Activated CD8-positive, alpha-beta memory T cell treated with anti-CD3 and anti-CD28 coated beads for 36 hours (primary cell): ENCODE results near the gene SNU13. TPM values are rescaled to one million over a fixed set of nuclear protein-coding genes. Genes with fewer than 3 reads are reported as not detected.
"Not testable (repeated sequence)": the region's sequence is repeated elsewhere in the genome, so short reads cannot be mapped to it uniquely, and the experiment has no call there.

Experiments used
- CTCF ChIA-PET: fragments of 350-600 bp; sonication (Branson Sonifier 250); formaldehyde crosslinking; loops from one replicate; lab custom pipeline; 2021; ENCODE audit warnings: antibody characterized with exemption; lab: Charles Lee
- POLR2A ChIA-PET: fragments of 350-600 bp; sonication (Branson Sonifier 250); formaldehyde crosslinking; loops from one replicate; lab custom pipeline; 2021; ENCODE audit warnings: antibody characterized with exemption; lab: Charles Lee
- total RNA-seq, 2 experiments: library from RNA; stranded (reverse); gene quantifications; one replicate each; pipeline ENCODE4 v1.2.3, GENCODE V29; 2021

The SNU13 gene
- 100 to 1,000 TPM; 329 to 338 TPM for total RNA-seq

DNA sequence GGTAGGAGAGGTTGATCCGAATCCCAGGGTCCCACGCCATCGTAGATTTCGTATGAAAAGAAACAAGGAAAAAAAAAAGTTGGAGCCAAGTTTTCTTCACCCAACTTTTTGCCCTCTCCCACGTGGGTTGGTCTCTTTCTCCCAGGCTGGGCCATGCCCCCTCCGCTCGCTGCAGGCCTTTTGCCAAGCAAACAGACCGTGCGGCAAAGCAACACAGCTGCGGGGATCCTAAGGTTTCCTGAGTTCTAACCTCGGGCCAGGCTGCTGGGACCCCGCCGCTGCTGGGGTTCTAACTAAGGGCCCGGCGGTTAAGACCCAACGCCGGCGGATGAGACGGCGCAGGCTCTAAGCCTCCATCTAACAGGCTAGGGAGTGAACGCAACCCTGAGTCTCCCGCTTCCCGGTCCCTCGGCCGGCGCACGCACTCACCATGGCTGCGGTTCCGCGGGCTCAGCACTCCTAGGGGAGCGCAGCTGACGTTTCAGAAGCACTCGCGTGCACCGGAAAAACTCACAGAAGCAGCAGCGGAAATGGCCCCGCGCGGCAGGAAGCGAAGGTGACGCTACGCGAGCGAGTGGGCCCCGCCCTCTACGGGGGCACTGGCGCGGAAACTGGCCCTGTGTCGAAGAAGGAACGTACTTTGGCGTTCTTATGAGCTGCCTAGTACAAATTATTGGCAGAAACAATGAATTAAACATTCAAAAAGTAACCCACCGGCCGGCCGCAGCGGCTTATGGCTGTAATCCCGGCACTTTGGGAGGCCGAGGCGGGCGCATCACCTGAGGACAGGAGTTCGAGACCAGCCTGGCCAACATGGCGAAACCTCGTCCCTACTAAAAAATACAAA lies at the start of gene SNU13:
Gene SNU13 (minus strand): TSS at position 503 of the 847 bp plus-strand sequence. CDS start 71 bp downstream, at position 432.
- CTCF ChIA-PET: interaction anchor here (0.6 to 2.5 kb wide), 7 partner anchors 9 to 252 kb away, joined by 3 to 13 read pairs (median 4); partner anchors contain the start of genes CCDC134 and MEI1
- POLR2A ChIA-PET: interaction anchor here (0.6 to 2.7 kb wide), 7 partner anchors 9 to 499 kb away, joined by 3 to 14 read pairs (median 4); partner anchors contain the start of genes DESI1 and XRCC6

DNA sequence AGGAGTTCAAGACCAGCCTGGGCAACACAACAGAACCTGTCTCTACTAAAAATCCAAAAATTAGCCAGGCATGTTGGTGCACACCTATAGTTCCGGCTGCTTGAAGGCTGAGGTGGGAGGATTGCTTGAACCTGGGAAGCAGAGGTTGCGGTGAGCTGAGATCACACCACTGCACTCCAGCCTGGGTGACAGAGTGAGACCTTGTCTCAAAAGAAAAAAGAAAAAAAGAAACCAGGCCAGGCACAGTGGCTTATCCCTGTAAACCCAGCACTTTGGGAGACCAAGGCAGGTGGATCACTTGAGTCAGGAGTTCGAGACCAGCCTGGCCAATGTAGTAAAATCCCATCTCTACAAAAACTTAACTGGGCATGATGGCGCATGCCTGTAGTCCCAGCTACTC lies 44.6 kb upstream of the SNU13 start:
- CTCF ChIA-PET: not testable (repeated sequence)
- POLR2A ChIA-PET: interaction anchor here (0.6 kb wide), 1 partner anchor 192 kb away, joined by 3 read pairs; no protein-coding TSS in a partner anchor

DNA sequence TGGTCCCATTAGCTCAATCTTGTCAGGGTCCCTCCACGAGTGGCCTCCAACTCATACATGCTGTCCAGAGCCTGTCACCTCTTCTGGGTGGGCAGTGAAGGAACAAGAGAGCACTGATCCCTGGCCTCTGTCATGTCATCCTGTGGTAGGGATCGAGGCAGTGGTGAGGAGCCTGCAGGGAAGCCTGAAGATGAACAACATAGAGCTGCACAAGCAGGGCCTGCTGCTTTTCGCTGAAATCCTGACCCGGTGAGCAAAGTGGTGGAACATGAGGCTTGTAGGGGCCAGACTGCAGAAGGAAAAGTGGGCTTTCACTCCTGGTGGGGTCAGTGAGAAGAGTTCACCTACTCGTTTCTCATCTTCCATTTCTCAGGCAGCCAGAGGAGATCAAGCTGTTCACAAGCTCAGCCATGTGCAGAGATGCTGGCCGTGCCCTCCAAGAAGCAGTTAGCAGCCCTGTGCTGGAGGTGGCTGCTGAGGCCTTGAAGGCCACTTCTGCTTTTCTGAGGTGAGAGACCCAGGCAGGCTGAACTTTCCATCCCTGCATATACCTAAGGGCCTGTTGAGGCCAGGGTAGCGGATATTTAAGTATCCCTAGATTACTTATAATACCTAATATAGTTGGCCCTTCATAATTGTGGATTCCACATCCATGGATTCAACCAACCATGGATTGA lies 43.6 kb upstream of the SNU13 start:
- ChIA-PET POLR2A (interaction anchor here (0.6 kb wide), 1 partner anchor 194 kb away, joined by 3 read pairs; no protein-coding TSS in a partner anchor), CTCF (no interaction called here)

DNA sequence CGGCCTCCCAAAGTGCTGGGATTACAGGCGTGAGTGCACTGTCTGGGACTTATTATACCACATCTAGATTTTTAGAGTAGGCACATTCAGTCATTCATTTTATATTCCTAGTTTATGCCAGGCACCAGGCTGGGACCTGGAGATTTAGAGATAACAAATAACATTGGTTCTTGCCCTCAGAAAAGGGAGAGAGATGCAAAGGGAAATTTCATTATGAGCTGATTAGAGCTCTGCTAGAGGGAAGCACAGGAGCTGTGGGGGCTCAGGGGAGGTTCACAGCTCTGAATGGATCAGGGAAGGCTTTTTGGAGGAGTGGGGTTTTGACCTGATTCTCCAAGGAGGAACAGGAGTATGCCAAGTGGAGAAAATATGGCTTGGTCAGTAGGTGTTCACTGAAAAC lies 42.9 kb upstream of the SNU13 start:
- POLR2A ChIA-PET: no interaction called here
- CTCF ChIA-PET: no interaction called here

DNA sequence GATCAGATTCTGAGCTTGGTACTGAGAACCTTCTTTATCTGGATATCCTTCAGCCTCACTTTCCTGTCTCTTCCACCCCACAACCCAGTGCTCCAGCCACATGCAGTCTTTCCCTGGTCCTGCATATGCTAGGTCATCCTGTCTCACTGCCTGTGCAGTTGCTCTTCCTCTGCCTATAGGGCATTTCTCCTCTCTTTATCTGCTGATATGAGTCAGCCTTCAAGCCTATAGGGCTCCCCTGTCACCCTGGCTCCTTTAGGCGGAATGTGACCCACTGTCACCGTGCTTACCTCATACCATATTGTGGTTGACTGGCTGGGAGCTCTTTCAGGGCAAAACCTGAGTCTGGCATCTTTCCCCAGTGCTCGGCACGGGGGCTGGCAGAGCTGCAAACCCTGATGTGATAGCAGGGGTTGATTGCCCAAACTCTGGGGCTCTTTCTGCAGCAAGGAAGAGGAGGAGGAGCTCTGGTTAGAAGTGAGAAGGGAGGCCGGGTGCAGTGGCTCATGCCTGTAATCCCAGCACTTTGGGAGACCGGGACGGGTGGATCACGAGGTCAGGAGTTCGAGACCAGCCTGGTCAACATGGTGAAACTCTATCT lies 36.9 kb upstream of the SNU13 start:
- CTCF ChIA-PET: no interaction called here
- POLR2A ChIA-PET: no interaction called here

DNA sequence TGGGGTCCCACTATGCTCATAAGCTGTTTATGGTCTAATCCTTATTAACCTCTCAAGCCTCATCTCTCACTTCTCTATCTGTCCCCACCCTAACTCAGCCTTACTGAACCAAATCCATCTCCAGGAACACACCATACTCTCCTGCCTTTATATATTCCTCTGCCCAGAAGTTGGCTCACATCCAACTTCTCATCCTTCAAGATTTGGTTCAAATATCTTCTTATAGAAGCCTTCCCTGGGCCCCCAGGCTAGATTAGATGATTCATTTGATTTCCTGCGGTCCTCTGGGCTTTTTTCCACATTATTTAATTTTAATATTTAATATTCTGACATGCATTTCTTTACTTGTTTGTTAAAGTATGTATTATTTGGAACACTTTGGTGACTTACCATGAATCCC lies 33.8 kb upstream of the SNU13 start:
- ChIA-PET CTCF (no interaction called here), POLR2A (no interaction called here)

DNA sequence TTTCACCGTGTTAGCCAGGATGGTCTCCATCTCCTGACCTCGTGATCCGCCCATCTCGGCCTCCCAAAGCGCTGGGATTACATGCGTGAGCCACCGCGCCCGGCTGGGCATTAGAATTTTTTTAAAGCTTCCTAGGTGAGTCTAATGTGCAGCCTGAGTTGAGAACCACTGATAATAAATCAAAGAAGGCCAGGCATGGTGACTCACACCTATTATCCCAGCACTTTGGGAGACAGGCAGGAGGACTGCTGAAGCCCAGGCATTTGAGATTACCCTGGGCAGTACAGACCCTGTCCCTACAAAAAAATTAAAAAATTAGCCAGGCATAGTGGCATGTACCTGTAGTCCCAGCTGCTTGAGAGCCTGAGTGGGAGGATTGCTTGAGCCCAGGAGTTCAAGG lies 24.3 kb upstream of the SNU13 start:
- ChIA-PET CTCF (interaction anchor here (1.6 kb wide), 1 partner anchor 15 kb away, joined by 6 read pairs; no protein-coding TSS in a partner anchor), POLR2A (no interaction called here)

DNA sequence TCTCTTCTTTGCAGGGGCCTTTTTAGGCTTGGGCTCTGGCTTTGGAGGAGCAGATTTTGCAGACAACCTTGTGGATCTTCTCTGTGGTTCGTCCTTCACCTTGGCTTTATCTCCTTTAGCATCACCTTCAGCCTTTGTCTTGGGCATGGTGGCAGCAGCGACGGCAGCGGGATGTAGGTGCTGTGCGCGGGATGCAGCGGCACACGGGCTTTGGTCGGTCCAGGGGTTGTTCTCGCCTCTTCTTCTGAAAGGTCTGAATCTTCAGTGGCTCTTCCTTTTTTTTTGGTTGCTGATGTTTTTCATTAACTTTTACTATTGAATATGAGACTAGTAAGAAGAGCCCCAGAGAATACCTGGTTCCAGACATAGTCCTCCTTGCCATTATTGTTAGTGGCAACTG lies 20.7 kb upstream of the SNU13 start:
- ChIA-PET CTCF (no interaction called here), POLR2A (no interaction called here)

DNA sequence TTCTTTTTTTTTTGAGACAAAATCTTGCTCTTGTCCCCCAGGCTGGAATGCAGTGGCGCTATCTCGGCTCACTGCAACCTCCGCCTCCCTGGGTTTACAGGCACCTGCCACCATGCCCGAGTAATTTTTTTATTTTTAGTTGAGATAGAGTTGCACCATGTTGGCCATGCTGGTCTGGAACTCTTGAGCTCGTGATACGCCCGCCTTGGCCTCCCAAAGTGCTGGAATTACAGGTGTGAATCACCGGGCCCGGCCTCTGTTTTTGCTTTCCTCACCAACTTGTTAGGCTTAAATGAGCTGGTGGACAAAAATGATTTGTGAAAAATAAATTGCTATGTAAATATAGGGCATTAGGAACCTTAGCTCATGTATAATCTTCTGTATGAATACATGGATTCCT lies 14.1 kb upstream of the SNU13 start:
- POLR2A ChIA-PET: no interaction called here
- CTCF ChIA-PET: interaction anchor here (1.0 kb wide), 1 partner anchor 37 kb away, joined by 3 read pairs; no protein-coding TSS in a partner anchor

DNA sequence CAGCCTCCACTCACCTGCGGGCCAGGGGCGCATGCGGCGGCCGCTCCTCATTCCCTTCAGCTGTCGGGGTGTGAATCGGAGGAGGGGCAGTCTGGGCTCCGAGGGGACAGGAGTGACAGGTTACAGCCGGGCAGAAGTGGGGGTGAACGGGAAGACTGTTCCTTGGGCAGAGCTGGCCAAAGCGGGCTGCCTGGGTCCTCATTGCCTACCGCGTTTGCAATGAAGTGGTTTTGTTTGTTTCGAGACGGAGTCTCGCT lies 11.4 kb upstream of the SNU13 start:
- CTCF ChIA-PET: interaction anchor here (1.8 kb wide), 2 partner anchors 11 to 33 kb away, joined by 5 read pairs; partner anchors contain the start of gene SNU13

DNA sequence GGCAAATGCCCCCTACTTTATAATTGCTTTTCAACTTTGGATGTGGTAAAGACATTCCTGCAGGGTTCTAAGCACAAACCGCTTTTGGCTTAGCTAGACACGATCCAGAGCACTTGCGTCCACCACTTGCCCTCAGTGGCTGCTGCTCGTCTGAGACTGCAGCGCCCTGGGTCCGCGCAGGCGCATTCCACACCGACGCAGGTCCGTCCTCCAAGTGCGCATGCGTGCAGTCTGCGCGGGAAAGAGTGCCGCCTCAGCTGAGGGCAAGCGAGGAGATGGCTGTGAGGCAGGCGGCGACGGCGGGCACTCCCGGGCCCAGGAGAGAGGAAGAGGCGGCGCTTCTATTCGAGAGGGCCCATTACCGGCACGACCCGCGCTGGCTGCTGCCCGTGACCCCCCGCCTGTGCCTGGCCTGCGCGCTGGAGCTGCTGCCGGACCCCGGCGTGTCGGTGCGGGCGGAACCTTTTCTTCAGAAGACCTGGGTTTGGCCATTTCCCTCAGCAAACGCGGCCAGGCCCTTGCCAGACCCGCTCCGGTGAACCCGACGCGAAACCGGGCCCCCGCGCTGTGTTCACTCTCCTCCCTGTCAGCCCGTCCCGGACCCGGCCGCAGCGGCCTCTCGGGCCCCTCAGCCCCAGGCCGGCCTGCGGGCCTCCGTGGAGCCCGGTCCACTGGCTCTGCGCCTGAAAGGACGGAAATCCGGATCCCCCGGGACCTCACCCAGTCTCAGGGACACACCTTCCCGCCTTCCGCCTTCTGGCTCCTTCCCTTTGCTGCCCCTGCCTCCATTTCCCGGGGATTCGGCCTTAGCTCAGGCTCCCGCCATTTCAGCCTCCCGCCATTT lies 10.8 kb upstream of the SNU13 start, which contains the start of gene MEI1:
Gene MEI1 (plus strand): TSS at position 240 of the 844 bp plus-strand sequence. CDS start 36 bp downstream, at position 276.
- ChIA-PET POLR2A (interaction anchor here (0.7 to 3.2 kb wide), 2 partner anchors 100 to 164 kb away, joined by 9 to 17 read pairs; partner anchors contain the start of gene CCDC134), CTCF (interaction anchor here (0.8 to 1.8 kb wide), 6 partner anchors 10 to 101 kb away, joined by 3 to 5 read pairs (median 4); partner anchors contain the start of genes CCDC134 and SNU13)

More for the DNA sequence above, 11.4 kb upstream of the SNU13 start:
- POLR2A ChIA-PET: no interaction called here

DNA sequence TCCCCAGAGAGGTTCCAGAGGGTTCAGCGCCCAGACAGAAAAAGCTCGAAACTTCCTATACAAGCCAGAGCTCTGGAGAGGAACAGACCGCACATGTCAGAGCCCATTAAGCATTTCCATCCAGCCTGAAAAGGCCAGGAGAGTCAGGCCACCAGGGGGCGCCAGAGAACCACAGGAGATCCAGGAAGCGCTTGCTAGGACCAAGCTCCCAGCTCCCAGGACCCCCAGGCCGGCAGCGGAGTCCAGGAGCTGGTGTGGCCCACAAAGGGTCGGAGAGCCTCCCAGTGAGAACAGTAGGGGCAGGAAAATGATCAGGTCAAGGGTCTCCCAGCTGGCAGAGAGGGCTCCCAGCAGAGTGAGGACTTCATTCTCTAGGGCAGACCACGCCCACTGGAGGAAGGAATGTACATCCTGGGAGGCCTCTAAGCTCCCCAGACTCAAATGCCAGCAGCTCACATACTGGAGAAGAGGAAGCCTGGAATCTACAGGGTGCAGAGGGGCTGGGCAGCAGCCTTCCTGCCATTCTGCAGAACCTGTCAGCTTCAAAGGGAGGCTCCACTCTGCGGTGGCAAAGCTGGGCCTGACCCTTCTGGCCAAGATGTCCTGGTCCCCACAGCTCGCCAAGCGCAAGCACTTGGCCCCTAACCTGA lies 8.6 kb upstream of the SNU13 start:
- ChIA-PET POLR2A (interaction anchor here (1.1 to 3.2 kb wide), 4 partner anchors 8 to 252 kb away, joined by 3 to 17 read pairs (median 9); partner anchors contain the start of genes CCDC134 and SNU13), CTCF (interaction anchor here (0.6 to 2.7 kb wide), 32 partner anchors 9 to 738 kb away, joined by 3 to 16 read pairs (median 4); partner anchors contain the start of genes CCDC134, CENPM and SNU13)

DNA sequence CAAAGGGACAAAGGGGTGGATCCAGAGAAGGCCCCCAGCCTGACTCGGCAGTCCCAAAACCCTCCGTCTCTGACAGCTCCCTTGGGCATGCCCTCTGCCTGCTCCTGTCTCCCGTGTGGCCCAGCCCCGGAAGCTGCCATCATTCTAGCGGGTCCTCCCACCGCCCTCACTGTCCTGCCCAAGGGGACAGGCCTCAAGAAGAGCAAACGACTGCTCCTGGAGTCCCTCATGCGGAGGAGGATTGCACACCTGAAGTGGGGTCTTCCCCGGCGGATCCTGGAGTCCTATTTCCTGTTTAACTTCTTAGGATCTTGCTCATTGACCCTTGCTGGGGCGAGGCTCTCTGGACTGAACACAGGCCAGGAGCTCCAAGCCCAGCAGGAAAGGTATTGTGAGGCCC lies 8.0 kb upstream of the SNU13 start:
- ChIA-PET POLR2A (interaction anchor here (1.1 to 3.2 kb wide), 4 partner anchors 8 to 252 kb away, joined by 3 to 17 read pairs (median 9); partner anchors contain the start of genes CCDC134 and SNU13), CTCF (interaction anchor here (0.7 to 2.7 kb wide), 27 partner anchors 8 to 276 kb away, joined by 3 to 16 read pairs (median 4); partner anchors contain the start of genes CCDC134, CENPM and SNU13)

DNA sequence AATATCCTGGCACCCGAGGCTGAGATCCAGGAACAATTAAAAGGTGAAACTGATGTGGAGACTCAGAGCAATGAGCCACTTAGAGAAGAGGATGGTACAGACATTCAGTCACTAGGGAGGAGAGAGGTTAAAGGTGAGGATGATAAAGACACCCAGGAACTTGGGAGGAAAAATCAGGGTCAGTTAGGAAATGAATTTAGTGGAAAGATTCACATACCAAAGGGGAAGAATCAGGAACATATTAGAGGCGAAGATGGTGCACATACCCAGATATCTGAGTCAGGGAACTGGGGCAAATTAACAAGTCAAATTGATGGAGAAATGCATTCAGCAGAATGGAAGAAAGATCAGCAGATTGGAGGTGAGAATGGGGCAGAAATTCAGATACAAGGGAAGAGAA lies 6.5 kb upstream of the SNU13 start:
- ChIA-PET CTCF (no interaction called here), POLR2A (no interaction called here)

DNA sequence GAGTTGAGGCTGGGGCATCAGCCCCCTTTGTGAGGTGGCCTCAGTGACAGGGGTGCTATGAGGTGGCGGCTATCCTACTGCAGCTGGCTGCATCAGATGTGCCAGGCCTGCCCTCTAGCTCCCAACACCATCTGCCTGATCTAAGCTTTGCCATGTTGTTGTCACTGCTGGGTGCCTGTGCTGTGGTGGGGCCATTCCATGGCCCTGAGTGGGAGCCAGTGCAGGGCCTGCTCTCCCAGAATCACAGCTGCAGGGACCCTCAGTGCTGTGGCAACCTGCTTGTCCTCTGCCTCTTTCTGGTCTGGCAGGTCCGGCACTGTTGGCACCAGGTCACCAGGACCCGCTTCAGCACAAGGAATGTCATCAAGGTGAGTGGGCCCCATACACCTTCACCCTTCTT lies 1.8 kb upstream of the SNU13 start:
- ChIA-PET POLR2A (no interaction called here), CTCF (interaction anchor here (1.4 kb wide), 1 partner anchor 24 kb away, joined by 3 read pairs; no protein-coding TSS in a partner anchor)

DNA sequence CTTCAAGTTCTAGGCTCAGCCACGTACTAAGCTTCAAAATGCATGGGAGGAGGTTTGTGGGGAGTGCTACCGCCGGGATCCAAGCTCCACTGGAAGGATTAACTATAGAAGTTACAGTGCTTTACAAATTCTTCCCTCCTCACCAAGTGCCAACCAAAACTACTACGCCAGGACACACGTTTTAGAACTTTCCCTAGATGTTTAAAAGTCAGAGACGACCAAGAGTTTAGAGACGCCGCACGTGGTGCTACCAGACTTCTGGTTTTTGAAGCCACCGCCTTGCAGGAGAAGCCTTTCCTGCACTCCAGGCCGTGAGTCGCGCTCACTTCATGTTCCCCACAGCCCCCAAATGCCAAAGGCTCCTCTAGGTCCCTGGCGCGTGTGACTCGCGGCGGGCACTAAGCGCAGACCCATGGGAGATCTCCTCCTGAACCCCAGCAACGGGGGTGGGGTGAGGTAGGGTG lies 734 bp downstream of the SNU13 start:
- ChIA-PET POLR2A (interaction anchor here (0.7 to 2.7 kb wide), 6 partner anchors 10 to 175 kb away, joined by 3 to 14 read pairs (median 4); partner anchors contain the start of genes DESI1 and XRCC6), CTCF (interaction anchor here (1.0 to 2.5 kb wide), 3 partner anchors 9 to 253 kb away, joined by 3 to 13 read pairs (median 3); no protein-coding TSS in a partner anchor)

DNA sequence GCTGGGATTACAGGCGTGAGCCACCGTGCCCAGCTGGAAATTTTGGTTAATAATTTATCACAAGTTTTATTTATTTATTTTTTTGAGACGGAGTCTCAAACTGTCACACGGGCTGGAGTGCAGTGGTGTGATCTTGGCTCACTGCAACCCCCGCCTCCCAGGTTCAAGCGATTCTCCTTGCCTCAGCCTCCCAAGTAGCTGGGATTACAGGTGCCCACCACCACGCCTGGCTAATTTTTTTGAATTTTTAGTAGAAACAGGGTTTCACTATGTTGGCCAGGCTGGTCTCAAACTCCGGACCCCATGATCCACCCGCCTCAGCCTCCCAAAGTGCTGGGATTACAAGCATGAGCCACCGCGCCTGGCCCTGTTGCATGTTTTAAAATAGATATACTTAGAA lies 1.8 kb downstream of the SNU13 start:
- POLR2A ChIA-PET: interaction anchor here (1.9 kb wide), 1 partner anchor 176 kb away, joined by 5 read pairs; no protein-coding TSS in a partner anchor
- CTCF ChIA-PET: interaction anchor here (2.5 kb wide), 1 partner anchor 10 kb away, joined by 13 read pairs; no protein-coding TSS in a partner anchor
